GM18519 (cell line): Measurements from ENCODE around the gene ACE2.

Experiments used
- ATAC-seq: cut with Tn5 transposase; IDR thresholded peaks from one replicate; pipeline ENCODE4 v1.9.1; 2021; ENCODE audit warnings: mild to moderate bottlenecking, moderate library complexity; ENCODE audit not compliant: unreplicated experiment, low FRiP score

Gene ACE2

DNA sequence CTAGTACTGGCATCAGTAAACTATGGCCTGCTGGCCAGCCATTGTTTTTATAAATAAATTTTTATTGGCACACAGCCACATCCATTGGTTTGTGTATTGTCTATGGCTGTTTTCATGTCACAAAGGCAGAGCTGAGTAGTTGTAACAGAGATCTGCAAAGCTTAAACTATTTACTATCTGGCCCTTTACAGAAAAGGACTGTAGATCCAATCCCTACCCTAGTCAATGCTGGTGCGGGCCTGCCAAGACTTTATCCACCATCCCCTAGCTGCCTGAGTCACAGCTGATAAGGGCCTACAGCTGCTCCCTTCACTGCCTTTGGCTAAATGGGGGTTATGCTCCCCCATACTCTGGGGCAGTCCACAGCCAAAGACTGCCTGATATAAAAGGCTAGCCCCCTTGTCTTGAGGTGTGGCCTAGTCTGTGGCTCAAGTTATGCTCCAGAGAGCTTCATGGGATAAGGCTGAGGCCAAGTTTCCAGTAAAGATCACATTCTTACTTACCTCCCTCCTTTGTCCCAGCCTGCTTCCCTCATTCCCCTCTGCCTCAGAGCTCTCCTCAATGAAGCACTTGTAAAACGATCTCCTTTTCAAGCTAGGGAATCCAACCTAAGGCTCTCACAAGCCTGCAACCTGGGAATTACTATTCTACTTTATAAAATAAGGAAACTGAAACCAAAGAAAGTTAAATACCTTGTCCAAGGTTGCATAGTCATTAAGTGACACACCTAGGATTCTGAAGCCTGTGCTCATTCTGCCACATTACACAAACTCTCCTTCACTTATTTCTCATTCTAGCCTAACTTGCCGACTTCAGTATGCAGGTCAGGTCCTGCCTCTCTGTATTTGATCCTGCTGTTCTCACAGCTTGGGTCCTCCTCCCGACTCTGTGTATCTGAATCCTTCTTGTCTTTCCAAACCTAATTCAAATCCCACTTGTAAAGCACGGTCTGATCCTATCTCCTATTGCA is 20.7 kb downstream of the ACE2 start:
- ATAC-seq = no peak

DNA sequence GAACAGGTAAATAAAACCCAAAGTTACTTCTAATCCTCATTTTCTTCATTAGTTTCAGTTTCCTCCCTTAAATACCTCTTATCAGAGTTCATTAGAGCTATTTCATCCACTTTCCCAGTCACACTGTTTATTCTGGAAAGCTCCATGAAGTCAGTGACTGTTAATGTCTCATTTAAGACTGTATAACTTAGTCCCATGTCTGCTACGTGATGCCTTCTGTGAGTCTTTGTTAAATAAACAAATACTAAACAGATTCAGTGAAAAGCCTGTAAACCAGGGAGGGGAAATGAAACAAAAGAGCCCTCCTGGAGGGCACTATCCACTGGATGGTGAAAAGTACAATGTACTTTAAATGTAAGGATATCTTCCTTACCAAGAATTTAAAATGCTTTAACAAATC is 24.7 kb downstream of the ACE2 start:
- ATAC-seq = no peak

DNA sequence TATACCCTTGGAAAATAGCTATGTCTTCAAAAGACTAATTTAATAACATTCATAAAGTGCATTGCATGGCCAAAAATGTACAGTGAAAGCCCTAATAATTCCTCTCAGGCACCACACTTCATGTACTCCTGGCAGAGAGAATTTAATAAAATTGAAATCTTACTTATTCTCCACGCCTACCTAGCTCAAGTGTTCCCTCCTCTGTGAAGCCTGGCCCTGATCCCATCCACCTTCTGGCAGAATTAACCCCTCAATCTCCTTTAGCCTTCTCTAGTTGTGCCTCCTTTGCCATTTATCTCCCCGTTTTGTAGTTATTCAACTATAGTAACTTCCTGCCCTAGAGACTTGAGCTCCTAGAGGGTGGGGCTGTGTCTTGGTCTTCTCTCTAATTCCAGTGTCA is 26.7 kb downstream of the ACE2 start:
- ATAC-seq = no peak

DNA sequence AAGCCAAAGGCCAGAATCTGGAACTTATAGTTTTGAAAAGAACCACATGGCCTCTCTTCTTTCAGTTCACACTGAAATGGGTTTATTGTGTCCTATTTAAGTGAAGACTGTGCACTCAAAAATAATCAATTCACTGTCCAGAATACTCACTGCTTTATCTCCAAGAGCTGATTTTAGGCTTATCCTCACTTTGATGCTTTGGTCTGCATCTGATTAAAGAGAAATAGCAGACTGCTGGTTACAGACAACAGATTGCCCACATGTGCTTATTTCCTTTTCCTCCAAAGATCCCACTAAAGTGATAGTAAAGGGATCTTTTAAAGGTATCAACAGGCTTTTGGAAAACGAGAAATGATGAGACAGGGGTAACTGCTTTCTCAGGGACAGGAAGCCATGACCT is 30.6 kb downstream of the ACE2 start:
- ATAC-seq = no peak

DNA sequence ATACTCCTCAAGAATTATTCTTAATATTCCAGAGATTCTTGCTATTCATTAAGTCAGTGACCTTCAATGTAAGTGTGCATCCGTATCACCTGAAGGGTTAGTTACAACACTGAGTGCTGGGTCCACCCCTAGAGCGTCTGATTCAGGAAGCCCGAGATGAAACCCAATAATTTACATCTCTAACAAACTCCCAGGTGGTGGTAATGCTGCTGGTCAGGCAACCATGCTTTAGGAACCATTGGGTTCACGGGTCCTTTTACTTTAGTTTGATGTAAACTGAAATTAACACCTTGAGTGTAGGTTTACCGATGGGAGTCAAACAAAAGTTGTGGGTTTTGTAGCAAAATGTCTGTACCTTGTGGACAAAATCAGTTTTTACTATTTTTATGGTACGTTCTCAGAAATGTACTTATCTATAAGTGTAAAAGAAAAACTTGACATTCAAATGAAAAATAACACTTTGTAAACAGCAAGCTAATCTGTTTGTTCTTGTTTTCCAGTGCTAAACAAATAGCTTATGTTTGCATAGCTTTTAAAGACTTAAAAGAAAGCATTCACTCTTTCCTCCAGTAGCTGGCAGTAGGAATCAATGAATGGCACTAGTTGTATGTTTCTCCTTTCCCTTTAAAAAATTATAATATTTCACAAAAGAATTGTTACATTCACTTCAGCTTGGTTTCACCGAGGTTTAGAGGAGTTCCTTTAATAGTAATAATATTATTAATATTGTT is 32.7 kb downstream of the ACE2 start:
- ATAC-seq = no peak

DNA sequence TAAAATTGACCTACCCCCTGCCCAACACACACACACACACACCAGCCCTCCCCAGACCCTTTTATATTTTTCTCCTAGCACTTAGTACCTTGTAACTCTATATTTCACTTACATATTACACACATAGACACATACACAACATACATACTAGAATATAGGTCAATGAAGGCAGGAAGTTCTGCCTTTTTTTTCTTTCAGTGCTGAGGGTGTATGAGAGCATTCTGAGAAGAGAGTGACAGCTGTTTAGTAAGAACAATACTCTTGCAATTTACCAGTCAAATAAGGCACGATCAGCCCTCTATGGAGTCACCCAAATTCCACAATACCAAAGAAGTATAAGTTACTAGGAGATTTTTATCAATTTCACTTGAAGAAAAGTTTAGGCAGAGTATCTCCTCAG is 33.5 kb downstream of the ACE2 start:
- ATAC-seq = no peak

DNA sequence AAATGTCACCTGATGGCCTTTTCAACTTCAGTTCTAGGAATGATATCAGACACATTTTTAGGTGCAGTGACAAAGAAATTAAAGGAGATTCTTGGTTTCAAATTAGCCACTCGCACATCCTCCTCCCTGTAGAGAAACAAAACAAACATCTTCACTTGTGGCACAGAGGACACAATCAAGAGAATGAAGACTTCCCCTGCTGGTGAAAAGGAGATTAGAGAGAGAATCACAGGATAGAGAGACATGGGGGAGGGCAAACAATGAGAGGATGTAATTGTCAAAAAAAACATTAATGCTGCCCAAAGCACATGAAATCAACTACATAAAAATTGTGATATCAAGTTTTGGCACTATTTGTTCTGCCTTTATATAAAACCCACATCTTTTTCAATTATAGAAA is 34.5 kb downstream of the ACE2 start:
- ATAC-seq = no peak

DNA sequence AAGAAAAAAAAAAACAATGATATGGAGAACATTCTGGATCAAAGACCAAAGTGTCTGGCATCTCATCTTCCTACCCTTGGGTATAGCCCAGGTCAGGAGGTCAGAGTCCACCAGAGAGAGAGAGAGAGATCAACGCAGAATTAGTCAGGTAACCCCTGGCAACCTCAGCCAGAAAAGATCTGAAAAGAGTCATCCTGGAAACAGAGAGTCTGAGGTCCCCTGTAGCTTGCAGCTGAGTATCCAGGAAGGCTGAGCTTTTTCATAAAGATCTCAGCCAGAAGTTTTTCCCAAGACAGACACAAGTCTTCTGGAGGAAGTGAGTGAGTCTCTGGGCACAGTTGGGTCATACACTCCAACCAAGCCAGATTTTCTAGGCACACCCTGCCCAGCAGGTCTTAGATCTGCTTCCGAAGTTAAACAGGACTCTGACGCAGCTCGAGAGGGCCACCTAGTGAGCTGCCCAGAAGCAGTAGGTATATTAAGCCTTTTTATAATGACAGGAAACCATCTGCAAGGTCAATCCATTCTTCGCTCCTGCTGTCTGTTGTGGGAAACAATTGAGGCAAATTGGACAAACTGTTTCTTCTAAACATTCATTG is 35.7 kb downstream of the ACE2 start:
- no peak for ATAC-seq

DNA sequence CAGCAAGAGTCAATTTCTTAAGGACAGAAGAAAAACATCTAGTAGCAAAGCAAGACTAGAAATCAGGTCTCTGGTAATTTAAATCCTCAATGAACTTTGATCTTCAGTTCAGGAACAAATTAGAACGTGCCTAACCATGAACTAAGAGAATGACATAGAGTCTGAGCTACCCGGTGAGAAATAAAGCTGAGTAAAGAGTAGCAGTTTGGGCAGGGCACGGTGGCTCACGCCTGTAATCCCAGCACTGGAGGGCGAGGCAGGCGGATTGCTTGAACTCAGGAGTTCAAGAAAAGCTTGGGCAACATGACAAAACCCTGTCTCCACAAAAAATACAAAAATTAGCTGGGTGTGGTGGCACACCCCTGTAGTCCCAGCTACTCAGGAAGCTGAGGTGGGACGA is 37.7 kb downstream of the ACE2 start:
- no peak for ATAC-seq

DNA sequence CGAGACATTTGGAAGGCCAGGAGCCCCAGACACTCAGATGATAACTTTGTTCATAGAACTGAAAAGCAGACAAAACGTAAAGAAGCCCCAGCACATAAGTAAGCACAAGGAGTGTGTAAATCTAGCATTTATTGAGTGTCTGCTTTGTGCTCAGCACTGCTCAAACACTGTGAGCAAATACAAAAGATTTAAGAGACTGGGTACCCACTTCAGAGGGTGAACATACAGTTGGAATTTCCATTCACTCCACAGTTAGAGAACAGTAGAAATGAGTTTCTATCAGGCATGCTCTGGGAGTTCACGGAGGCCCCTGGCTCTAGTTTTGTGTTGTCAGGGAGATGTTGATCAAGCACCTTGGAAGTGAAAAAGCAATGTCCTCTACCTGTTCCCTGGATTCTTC is 39.8 kb downstream of the ACE2 start:
- ATAC-seq = no peak

DNA sequence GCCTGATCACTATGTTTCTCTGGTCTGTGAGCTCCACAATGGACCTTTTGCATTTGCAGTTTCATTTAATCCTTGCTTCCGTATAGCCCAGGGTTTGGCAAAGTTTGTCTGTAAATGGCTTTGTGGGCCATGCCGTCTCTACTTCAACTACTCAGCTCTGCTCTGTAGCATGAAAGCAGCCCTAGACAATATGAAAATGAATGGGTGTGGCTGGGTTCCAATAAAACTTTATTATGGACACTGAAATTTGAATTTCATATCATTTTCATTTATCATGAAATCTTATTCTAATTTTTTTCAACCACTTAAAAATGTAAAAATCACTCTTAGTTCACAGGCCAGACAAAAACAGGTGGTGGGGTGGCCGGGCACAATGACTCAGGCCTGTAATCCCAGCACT is 41.5 kb downstream of the ACE2 start:
- ATAC-seq = no peak

DNA sequence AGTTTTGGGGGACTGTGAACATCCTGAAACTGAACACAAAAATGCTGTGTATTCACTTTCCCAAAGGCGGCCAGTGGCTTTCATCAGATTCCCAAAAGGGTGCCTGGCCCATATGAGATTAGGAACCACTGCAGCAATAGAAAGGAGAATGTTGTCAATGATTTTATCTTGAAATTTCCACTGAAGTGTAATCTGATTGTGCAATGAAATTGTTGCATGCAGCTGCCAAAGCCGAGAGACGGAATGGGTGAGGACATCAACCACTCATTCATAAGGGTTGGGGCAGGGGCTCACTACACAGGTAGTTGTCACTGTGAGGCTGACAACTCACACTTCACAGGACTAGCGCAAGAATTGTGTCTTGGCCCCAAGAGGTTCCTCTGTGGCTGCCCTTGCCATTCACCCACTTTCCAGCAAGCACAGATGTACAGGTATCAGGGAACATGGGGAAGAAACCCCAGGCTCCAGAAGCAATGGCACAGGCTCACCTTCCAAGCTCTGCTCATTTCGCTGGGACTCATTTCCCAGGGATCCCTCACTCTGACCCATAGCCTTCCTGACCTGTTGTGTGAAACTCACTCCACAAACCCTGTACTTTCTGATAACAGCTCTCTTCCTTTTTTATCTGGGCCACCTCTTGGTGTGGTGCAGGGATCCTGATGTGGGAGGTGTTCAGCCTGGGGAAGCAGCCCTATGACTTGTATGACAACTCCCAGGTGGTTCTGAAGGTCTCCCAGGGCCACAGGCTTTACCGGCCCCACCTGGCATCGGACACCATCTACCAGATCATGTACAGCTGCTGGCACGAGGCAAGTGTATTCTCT is 51.4 kb downstream of the ACE2 start:
- no peak for ATAC-seq

DNA sequence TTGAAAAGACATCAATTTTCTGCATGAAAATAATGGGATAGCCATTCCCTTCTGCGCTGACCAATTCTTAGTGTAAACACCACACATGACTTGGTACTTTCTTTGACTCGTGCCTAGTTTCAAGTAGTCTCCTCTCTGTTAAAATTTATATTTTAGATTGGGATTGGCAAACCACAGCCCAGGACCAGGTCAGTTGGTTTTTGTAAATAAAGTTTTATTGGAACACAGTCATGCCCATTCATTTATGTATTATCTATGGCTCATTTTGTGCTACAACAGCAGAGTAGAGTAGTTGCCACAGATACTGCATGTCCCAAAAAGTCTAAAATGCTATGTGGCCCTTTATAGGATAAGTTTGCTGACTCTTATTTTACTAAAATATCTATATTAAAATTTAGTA is 53.4 kb downstream of the ACE2 start:
- ATAC-seq = no peak

DNA sequence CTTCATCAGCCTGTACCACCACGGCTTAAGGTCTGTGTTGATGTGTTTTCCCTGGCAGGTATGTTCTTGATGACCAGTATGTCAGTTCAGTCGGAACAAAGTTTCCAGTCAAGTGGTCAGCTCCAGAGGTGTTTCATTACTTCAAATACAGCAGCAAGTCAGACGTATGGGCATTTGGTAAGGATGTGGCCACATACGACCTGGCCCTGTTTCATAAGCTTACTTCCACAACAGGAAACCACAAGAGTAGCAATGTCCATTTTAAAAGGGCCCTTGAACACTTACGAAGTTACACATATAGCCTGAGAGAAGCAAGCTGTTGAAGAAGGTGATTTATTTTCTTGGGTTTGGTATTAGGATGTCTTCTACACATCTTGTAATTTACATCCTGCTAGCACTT is 54.0 kb downstream of the ACE2 start:
- no peak for ATAC-seq

DNA sequence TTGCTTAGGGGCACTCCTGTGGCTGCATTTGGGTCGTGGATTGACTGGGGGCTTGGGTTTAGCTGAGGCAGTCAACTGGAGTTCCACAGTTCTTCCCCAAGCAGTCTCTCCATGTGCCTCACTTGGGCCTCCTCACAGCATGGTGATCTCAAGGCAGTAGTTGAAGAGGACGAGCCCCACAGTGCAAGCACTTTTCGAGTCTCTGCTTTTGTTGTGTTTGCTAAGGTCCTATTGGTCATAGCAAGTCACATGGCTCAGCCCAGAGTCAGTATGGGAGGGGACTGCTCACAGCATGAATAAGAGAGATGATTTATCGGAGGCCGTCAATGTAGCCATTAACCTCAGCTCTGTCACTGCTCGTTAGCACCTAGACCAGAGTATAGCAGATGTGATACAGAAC is 70.4 kb downstream of the ACE2 start:
- ATAC-seq = no peak

DNA sequence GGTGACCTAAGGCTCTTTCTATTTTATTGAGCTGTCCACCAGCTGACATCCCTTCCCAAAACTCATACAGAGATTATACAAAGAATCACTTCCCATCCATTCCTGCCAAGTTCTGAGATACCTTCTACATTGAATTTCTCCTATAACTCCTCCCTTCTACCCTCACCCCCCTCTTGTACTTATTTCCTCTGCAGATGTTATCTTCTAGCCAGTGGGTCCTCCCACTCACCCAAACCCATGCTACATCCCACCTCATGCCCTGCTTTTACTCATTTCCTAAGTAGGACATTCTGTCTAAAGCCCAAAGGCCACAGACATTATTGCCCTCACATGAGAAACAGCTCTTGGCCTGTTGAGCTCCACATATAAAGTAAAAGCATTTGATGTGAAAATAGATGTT is 71.6 kb downstream of the ACE2 start:
- no peak for ATAC-seq

DNA sequence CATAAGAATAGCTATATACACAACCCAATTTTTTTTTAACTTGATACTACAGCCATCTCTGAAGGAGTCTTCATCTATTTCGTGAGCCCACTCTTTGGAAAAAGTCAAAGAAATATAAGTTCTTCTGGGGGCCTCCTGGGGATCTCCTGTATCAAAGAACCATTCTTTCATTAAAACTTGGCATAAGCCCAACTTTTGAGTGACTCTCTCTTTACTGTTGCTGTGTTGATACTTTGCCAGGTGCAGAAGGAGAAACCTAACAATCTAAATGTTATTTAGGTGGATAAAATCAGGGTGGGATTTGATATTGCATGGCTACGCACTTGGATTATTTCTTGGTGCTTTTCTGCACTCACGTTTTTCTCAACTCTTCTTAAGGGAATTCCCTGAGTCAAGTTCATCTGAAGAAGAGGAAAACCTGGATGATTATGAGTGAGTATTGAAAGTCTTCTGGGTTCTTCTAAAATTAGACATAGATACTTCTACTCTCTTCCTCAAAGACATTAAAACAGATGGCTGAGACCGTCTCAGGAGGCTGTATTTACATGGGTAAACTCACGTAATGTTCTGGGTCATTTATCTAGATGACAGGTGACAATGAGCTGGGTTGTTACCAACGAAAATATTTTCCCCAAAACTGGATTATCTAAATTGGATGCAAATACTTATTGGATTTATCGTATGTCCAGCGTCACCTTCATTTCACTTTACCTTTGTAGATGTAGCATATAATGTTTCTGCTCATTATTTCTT is 74.9 kb downstream of the ACE2 start:
- no peak for ATAC-seq

DNA sequence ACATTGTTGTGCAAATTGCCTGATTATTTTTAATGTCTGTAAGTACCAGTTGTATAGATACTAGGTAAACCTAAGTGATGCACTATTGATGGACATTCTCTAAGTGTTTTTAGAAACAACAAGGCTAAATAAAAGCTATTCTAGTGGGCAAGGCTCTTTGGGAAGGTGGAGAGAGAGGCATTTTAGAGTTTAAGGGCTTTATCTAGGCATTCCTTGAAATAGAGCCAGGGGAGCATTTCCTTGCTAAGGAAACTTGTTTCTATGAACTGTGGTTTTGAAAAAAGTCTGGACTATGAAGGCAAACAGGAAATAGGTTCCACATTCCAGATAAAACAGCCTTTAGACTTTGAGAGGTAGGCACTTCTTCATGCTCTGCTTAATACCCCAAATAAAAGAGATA is 76.3 kb downstream of the ACE2 start:
- ATAC-seq = no peak

DNA sequence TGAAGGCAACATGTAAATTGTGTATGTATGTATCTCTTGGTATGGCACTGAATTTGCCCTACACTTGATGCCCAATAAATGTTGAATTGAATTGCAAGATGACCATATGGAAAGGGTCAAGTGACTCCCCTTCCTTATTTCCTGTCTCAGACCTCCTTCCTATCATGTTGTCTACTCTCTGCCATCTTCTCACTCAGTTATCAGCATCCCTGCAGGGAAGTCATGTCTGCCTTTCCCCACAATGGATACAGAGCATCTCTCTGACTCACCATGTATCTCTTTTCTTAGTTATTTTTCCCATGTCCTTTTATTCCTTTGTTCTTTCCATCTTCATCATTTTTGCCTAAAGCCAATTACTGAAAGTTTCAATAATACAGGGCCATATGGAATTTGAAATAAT is 77.7 kb downstream of the ACE2 start:
- ATAC-seq = no peak

DNA sequence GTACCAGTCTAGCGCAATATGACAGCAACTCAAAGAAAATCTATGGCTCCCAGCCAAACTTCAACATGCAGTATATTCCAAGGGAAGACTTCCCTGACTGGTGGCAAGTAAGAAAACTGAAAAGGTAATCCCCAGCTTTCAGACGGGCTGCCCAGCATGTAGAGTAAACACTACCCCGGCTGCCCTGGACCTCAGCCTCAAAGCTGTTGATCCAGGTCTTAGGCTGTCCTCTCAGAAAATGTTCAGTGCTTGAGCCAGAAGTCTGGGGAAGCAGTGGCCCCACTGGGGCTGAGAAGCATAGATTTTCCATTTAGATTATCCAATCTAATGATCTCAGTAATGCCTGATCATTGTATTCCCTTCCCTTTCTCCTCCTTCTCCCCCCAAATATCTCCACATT is 78.3 kb downstream of the ACE2 start:
- no peak for ATAC-seq
